Large intestine (tissue), 3 donors: ENCODE results near the gene EFHB. TPM values are rescaled to one million over a fixed set of nuclear protein-coding genes. Genes with fewer than 3 reads are reported as not detected.
A peak's percentile ranks its signal among the peaks of the same experiment; 100 is the strongest.

Experiments
- DNase-seq, 2 donors: peaks; one replicate each; pipeline versions ENCODE4 v3.0.0 to v3.0.0-alpha.2; 2013
- H3K27ac ChIP-seq: one replicate; pipeline ENCODE4 v1.5.1; 2013; ENCODE audit warnings: low read length
- H3K27me3 ChIP-seq: 2 replicates; pipeline ENCODE4 v1.6.1; 2013; ENCODE audit warnings: low read length; ENCODE audit not compliant: control insufficient read depth, insufficient read depth
- H3K36me3 ChIP-seq: 2 replicates; pipeline ENCODE4 v1.6.1; 2013; ENCODE audit warnings: low read length; ENCODE audit not compliant: control insufficient read depth, insufficient read depth
- H3K4me1 ChIP-seq: one replicate; pipeline ENCODE4 v1.6.1; 2013; ENCODE audit warnings: low read length; ENCODE audit not compliant: control insufficient read depth, insufficient read depth
- H3K4me3 ChIP-seq: one replicate; pipeline ENCODE4 v1.5.1; 2013; ENCODE audit warnings: low read length
- H3K9me3 ChIP-seq: one replicate; pipeline ENCODE4 v1.6.1; 2013; ENCODE audit warnings: mild to moderate bottlenecking, low read depth, low read length, moderate library complexity; ENCODE audit not compliant: control insufficient read depth
- WGBS: methylation state at CpG from one replicate; pipeline ENCODE4 v1.1.5; 2013; ENCODE audit warnings: low lambda C conversion rate; ENCODE audit not compliant: insufficient coverage; 5-methylcytosine and 5-hydroxymethylcytosine counted together
- polyA plus RNA-seq: library from polyadenylated mRNA; unstranded; fragments of 120-200 nt; gene quantifications from one replicate; pipeline ENCODE4 v1.2.1, GENCODE V29; 2013

EFHB gene
- polyA plus RNA-seq, 1 donor = 0.46 TPM

- Histone ChIP-seq H3K4me1 (peaks cover 9% of the 10 kb centered on the region), H3K4me3 (peak overlapping the region; percentile 86), H3K36me3 (peaks cover 13% of the 10 kb centered on the region), H3K9me3 (peaks cover 3% of the 10 kb centered on the region), H3K27ac (peak overlapping the region; percentile 97), H3K27me3 (no peaks in the 10 kb centered on the region)
- DNase-seq = no peak
- WGBS = no CpG with 5 or more reads among the region's 2 CpGs
Observed at GRCh38 chr3:19948226-19948591, 14.2 kb upstream of the EFHB start.

GRCh38 chr3:19947549-19948225 is 13.7 kb upstream of the EFHB start:
- H3K27ac ChIP-seq = peak overlapping the region; percentile 97
- H3K4me3 ChIP-seq = peak overlapping the region; percentile 86
- peaks cover 11% of the 10 kb centered on the region for H3K36me3 ChIP-seq
- no peaks in the 10 kb centered on the region for H3K27me3 ChIP-seq
- peak; percentile 49 to 88 for DNase-seq
- 0% methylated on average over 3 of the region's 30 CpGs for WGBS
- peaks cover 9% of the 10 kb centered on the region for H3K4me1 ChIP-seq
- peaks cover 3% of the 10 kb centered on the region for H3K9me3 ChIP-seq

GRCh38 chr3:19946832-19947548 is 13.0 kb upstream of the EFHB start, which contains the start of gene RAB5A:
RAB5A (plus strand) TSS chr3:19947097; CDS start chr3:19950899, 3,802 bp downstream.
- no peaks in the 10 kb centered on the region for H3K27me3 ChIP-seq
- peaks cover 3% of the 10 kb centered on the region for H3K9me3 ChIP-seq
- WGBS = no CpG with 5 or more reads among the region's 73 CpGs
- peak within 1 kb of the TSS; percentile 97 for H3K27ac ChIP-seq
- peaks cover 9% of the 10 kb centered on the region for H3K4me1 ChIP-seq
- peak; percentile 99 for DNase-seq
- peak within 1 kb of the TSS; percentile 86 for H3K4me3 ChIP-seq
- H3K36me3 ChIP-seq = peaks cover 9% of the 10 kb centered on the region

- H3K4me3 ChIP-seq = peak overlapping the region; percentile 86
- H3K9me3 ChIP-seq = peaks cover 3% of the 10 kb centered on the region
- H3K36me3 ChIP-seq = peaks cover 2% of the 10 kb centered on the region
- H3K27ac ChIP-seq = peak overlapping the region; percentile 97
- WGBS = 77% methylated on average over 3 of the region's 26 CpGs
- no peaks in the 10 kb centered on the region for H3K27me3 ChIP-seq
- peaks cover 9% of the 10 kb centered on the region for H3K4me1 ChIP-seq
- peak in 1 of 2 donors; percentile 33 for DNase-seq
Observed at GRCh38 chr3:19945969-19946831, 12.2 kb upstream of the EFHB start.

GRCh38 chr3:19945534-19945933 is 11.5 kb upstream of the EFHB start:
- H3K9me3 ChIP-seq = peaks cover 3% of the 10 kb centered on the region

GRCh38 chr3:19940643-19941042 is 6.6 kb upstream of the EFHB start:
- Histone ChIP-seq H3K4me1 (no peaks in the 10 kb centered on the region), H3K27me3 (no peaks in the 10 kb centered on the region), H3K27ac (no peak overlapping the region), H3K4me3 (no peak overlapping the region), H3K36me3 (no peaks in the 10 kb centered on the region), H3K9me3 (no peaks in the 10 kb centered on the region)
- WGBS = no CpG with 5 or more reads among the region's 1 CpG
- DNase-seq = no peak

More at GRCh38 chr3:19945534-19945933, 11.5 kb upstream of the EFHB start:
- H3K27ac ChIP-seq = peak overlapping the region; percentile 97
- WGBS = no CpG with 5 or more reads among the region's 9 CpGs
- peaks cover 9% of the 10 kb centered on the region for H3K4me1 ChIP-seq
- H3K27me3 ChIP-seq = no peaks in the 10 kb centered on the region
- peak; percentile 77 to 89 for DNase-seq
- peak overlapping the region; percentile 86 for H3K4me3 ChIP-seq
- H3K36me3 ChIP-seq = no peaks in the 10 kb centered on the region

GRCh38 chr3:19938295-19938627 is 4.2 kb upstream of the EFHB start:
- no CpG with 5 or more reads among the region's 1 CpG for whole genome bisulfite sequencing
- no peak for DNase-seq
- no peaks in the 10 kb centered on the region for H3K36me3 ChIP-seq
- H3K27me3 ChIP-seq = no peaks in the 10 kb centered on the region
- no peak overlapping the region for H3K27ac ChIP-seq
- H3K4me3 ChIP-seq = no peak overlapping the region
- no peaks in the 10 kb centered on the region for H3K4me1 ChIP-seq
- H3K9me3 ChIP-seq = no peaks in the 10 kb centered on the region

- Histone ChIP-seq H3K4me1 (no peaks in the 10 kb centered on the region), H3K27me3 (no peaks in the 10 kb centered on the region), H3K9me3 (no peaks in the 10 kb centered on the region), H3K27ac (no peak overlapping the region), H3K36me3 (no peaks in the 10 kb centered on the region), H3K4me3 (no peak overlapping the region)
- no CpG with 5 or more reads among the region's 7 CpGs for WGBS
- no peak for DNase-seq
Observed at GRCh38 chr3:19937459-19938294, 3.7 kb upstream of the EFHB start.

- 92% methylated on average over 2 of the region's 2 CpGs for whole genome bisulfite sequencing
- H3K9me3 ChIP-seq = no peaks in the 10 kb centered on the region
- H3K27ac ChIP-seq = no peak overlapping the region
- H3K4me1 ChIP-seq = no peaks in the 10 kb centered on the region
- H3K27me3 ChIP-seq = no peaks in the 10 kb centered on the region
- H3K36me3 ChIP-seq = no peaks in the 10 kb centered on the region
- DNase-seq = no peak
- no peak overlapping the region for H3K4me3 ChIP-seq
Observed at GRCh38 chr3:19932422-19932821, 1.6 kb downstream of the EFHB start.
